ENCODE results near the gene PTBP3.

DNA sequence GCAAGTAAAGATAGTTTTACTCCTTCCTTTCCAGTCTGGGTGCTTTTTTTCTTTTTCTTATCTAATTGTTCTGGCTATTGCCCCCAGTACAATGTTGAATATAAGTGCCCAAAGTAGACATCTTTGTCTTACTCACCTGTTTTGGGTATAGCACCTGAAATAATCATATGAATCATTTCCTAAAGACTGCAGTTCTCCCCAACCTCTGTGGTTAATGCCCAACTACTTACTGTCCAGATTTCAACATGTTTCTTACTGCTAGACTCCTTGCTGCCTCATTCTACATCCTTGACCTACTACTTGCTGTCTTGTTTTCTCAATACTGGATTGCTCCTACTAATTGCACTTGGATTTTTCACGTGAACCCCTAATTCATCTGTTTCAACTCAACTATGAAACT, 37.6 kb upstream of the PTBP3 start:
- TF ChIP-seq NRF1 (IDR thresholded peaks at IDR 0.05; ENCODE audit: low read depth, low read length) = no peak
- TF ChIP-seq, protein P1, sequence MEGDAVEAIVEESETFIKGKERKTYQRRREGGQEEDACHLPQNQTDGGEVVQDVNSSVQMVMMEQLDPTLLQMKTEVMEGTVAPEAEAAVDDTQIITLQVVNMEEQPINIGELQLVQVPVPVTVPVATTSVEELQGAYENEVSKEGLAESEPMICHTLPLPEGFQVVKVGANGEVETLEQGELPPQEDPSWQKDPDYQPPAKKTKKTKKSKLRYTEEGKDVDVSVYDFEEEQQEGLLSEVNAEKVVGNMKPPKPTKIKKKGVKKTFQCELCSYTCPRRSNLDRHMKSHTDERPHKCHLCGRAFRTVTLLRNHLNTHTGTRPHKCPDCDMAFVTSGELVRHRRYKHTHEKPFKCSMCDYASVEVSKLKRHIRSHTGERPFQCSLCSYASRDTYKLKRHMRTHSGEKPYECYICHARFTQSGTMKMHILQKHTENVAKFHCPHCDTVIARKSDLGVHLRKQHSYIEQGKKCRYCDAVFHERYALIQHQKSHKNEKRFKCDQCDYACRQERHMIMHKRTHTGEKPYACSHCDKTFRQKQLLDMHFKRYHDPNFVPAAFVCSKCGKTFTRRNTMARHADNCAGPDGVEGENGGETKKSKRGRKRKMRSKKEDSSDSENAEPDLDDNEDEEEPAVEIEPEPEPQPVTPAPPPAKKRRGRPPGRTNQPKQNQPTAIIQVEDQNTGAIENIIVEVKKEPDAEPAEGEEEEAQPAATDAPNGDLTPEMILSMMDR (IDR thresholded peaks at IDR 0.05) = no peak
- TF ChIP-seq, protein P2, sequence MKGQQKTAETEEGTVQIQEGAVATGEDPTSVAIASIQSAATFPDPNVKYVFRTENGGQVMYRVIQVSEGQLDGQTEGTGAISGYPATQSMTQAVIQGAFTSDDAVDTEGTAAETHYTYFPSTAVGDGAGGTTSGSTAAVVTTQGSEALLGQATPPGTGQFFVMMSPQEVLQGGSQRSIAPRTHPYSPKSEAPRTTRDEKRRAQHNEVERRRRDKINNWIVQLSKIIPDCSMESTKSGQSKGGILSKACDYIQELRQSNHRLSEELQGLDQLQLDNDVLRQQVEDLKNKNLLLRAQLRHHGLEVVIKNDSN (IDR thresholded peaks at IDR 0.05; ENCODE audit: borderline replicate concordance, low read depth) = no peak
- TF ChIP-seq, protein P3, sequence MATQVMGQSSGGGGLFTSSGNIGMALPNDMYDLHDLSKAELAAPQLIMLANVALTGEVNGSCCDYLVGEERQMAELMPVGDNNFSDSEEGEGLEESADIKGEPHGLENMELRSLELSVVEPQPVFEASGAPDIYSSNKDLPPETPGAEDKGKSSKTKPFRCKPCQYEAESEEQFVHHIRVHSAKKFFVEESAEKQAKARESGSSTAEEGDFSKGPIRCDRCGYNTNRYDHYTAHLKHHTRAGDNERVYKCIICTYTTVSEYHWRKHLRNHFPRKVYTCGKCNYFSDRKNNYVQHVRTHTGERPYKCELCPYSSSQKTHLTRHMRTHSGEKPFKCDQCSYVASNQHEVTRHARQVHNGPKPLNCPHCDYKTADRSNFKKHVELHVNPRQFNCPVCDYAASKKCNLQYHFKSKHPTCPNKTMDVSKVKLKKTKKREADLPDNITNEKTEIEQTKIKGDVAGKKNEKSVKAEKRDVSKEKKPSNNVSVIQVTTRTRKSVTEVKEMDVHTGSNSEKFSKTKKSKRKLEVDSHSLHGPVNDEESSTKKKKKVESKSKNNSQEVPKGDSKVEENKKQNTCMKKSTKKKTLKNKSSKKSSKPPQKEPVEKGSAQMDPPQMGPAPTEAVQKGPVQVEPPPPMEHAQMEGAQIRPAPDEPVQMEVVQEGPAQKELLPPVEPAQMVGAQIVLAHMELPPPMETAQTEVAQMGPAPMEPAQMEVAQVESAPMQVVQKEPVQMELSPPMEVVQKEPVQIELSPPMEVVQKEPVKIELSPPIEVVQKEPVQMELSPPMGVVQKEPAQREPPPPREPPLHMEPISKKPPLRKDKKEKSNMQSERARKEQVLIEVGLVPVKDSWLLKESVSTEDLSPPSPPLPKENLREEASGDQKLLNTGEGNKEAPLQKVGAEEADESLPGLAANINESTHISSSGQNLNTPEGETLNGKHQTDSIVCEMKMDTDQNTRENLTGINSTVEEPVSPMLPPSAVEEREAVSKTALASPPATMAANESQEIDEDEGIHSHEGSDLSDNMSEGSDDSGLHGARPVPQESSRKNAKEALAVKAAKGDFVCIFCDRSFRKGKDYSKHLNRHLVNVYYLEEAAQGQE (IDR thresholded peaks at IDR 0.05; ENCODE audit: low read depth, low read length) = no peak
- TF ChIP-seq RAD21 (IDR thresholded peaks at IDR 0.05; ENCODE audit: low read length) = no peak
- no peak for TF ChIP-seq GATA2 (CRISPR knock-in tag; IDR thresholded peaks at IDR 0.05)
- no peak for TF ChIP-seq CHD2 (IDR thresholded peaks at IDR 0.05; ENCODE audit: low read length, partially characterized antibody)
- TF ChIP-seq, protein P4, sequence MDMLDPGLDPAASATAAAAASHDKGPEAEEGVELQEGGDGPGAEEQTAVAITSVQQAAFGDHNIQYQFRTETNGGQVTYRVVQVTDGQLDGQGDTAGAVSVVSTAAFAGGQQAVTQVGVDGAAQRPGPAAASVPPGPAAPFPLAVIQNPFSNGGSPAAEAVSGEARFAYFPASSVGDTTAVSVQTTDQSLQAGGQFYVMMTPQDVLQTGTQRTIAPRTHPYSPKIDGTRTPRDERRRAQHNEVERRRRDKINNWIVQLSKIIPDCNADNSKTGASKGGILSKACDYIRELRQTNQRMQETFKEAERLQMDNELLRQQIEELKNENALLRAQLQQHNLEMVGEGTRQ (IDR thresholded peaks at IDR 0.05; ENCODE audit: borderline replicate concordance, low read depth, low read length) = no peak
- no peak for TF ChIP-seq MXI1 (IDR thresholded peaks at IDR 0.05; ENCODE audit: low read depth, low read length)
- TF ChIP-seq RCOR1 (IDR thresholded peaks at IDR 0.05; ENCODE audit: low read length) = no peak
- TF ChIP-seq POLR2AphosphoS5 (IDR thresholded peaks at IDR 0.05; ENCODE audit: low read depth, low read length) = no peak
- no peak for TF ChIP-seq RFX5 (IDR thresholded peaks at IDR 0.05; ENCODE audit: low read length)
